ENCODE data around the gene PACRG.

DNA sequence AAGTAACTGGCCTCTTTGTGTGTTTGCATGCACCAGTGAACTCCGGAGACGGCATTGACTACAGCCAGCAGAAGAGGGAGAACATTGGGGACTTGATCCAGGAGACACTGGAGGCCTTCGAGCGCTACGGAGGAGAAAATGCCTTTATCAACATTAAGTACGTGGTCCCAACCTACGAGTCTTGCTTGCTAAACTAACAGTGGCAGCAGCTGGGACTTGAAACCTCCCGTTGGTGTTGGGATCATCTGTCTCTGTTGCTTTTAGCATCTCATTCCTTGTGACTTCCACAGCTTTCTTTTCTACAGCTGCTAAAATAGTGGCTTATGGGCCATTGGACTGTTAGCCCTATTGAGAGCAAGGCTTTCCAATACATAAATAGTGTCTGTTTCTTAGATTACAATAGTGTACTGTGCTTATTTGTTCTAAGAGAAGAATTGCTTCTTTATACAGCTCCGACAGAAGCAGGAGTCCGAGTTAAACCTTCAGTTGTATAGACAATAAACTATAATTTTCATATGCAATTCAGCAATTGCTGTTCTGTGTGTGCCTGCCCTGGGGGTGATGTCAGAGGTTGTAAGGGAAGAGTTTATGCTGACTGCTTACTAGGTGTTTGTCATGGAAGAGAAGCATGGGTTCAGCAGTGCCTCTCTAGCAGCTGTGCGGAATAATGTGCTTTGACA is 587.2 kb downstream of the PACRG start:
- TF ChIP-seq, protein P1, sequence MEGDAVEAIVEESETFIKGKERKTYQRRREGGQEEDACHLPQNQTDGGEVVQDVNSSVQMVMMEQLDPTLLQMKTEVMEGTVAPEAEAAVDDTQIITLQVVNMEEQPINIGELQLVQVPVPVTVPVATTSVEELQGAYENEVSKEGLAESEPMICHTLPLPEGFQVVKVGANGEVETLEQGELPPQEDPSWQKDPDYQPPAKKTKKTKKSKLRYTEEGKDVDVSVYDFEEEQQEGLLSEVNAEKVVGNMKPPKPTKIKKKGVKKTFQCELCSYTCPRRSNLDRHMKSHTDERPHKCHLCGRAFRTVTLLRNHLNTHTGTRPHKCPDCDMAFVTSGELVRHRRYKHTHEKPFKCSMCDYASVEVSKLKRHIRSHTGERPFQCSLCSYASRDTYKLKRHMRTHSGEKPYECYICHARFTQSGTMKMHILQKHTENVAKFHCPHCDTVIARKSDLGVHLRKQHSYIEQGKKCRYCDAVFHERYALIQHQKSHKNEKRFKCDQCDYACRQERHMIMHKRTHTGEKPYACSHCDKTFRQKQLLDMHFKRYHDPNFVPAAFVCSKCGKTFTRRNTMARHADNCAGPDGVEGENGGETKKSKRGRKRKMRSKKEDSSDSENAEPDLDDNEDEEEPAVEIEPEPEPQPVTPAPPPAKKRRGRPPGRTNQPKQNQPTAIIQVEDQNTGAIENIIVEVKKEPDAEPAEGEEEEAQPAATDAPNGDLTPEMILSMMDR (IDR thresholded peaks at IDR 0.05; ENCODE audit: insufficient read depth, low read length, poor library complexity, severe bottlenecking): no peak
- TF ChIP-seq EZH2phosphoT487 (conservative IDR thresholded peaks at IDR 0.05; ENCODE audit: low read length): no peak
